Hepatic stellate cell (primary cell): ENCODE data around the gene VWA8.
A peak's percentile ranks its signal among the peaks of the same experiment; 100 is the strongest.
"Not testable (repeated sequence)": the region's sequence is repeated elsewhere in the genome, so short reads cannot be mapped to it uniquely, and the experiment has no call there.

ENCODE experiments used
- DNase-seq: peaks from one replicate; pipeline ENCODE4 v3.0.0; 2011; ENCODE audit warnings: low spot score

The VWA8 gene

GRCh38 chr13:41745496-41745895, 215.4 kb downstream of the VWA8 start:
- not testable (repeated sequence) for DNase-seq

DNA sequence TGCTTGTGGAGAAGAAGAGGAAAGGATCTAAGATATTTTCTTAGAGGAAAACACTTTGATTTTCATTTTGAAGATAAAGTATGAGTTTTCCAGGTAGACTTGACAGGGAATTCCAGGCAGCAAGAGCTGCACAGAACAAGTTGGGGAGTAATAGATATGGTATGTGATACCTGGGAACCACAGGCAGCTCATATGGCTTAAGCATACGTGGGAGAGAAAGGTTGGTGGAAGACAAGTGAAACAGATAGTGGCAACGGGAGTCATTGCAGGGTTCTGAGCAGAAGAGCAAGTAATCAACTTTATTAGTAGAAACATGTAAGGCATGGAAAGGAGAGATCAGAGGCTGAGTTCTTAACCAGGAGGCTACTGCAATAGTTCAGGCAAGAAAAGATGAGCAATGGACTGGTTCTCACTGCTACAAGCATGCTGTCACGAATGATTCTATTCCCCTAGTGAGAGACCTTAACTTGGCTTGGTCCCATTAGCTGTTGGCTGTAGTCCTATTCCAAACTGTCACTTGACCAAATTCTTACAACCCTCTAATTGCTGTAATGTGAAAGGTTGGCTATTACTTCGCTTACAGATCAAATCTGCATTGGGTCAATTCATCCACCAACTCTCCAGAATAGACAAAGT, 217.9 kb downstream of the VWA8 start:
- DNase-seq, result no peak

DNA sequence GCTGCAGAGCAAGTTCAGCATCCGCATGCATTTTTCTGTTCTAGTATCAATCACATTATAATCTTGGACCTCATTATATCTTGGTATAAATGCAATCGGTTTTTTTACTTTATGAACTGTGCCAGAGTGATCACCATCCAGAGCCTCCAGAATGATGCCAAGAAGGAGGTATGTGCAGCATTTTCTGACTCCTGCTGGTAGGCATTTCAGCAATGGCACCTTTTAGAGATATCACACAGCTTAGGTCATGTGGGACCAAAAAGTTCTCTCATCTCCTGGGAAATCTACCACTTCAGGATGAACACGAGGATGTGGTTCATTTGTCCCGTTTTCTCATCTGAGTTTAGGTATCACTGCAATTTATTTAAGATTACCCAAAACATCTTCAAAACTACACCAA, 220.4 kb downstream of the VWA8 start:
- DNase-seq, result no peak

DNA sequence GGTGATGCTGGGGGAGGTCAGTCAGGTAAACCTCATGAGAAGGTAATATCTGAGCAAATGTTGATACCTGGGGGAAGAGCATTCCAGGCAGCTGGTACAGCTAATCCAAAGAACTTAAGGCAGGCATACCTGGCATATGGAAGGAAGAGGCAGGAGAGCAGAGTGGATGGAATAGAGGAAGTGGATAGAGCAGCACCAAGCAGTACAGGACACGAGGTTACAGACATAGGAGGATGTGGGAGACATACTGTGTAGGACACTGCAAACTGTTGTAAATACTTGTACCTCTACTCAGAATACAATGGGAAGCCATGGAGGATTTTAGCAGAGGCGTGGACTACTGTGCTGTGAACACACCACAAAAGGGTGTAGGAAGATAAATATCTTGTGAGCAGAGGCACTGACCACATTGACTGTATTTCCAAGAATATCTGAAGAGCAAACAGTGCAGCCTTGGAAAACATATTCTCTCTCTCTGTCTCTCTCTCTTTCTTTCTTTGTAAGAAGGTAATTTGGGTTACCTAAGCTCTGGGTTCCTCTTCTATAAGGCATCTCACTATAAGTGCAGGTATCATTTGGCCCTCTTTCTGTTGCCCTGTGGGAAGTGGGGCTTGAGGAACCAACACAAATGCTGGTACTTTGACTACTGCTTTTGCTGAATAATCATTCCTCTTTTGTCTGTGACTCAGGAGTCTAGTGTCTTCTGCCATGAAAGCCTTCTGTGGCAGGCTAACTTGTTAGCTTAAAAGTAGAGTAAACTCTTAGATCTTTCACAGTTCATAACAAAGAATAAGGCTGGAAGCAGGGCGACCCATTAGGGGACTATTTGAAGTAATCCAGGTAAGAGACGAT, 238.0 kb downstream of the VWA8 start:
- no peak for DNase-seq

DNA sequence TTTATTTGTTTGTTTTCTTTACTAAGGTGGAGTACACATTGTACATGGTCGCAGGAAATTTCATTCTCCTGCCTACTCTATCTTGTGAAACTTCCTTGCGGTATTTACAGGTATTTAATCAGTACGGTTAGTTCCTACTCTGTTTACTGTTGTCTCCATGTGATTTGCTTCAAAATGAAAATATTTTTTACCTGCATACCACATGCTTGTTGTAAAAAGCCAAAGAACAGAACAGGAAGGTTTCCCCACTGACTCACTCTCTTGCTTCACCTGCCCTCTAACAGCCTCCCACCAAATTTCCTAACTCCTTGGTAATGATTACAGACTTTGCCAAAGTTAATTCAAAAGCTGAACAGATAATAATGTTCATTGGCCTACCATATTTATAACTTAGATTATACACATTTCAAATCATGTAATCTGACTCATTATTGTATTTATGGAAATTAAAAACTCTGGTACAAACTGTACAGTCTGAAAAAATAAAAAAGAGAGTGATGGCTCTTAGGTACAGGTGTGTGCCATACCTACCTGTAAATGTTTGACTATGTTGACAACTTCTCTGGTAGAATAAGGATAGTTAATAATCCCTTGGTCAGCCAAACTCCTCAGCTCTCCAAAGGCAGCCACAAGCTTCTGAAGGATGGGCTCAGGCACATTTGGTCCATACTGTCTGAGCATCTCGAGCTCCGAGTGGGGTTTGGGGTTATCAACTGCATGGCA, 239.9 kb downstream of the VWA8 start:
- DNase-seq, result no peak

- no peak for DNase-seq
Measured at GRCh38 chr13:41716236-41716635, 244.7 kb downstream of the VWA8 start.

GRCh38 chr13:41713405-41713804, 247.5 kb downstream of the VWA8 start:
- no peak for DNase-seq

GRCh38 chr13:41710771-41711170, 250.1 kb downstream of the VWA8 start:
- DNase-seq, result no peak

DNA sequence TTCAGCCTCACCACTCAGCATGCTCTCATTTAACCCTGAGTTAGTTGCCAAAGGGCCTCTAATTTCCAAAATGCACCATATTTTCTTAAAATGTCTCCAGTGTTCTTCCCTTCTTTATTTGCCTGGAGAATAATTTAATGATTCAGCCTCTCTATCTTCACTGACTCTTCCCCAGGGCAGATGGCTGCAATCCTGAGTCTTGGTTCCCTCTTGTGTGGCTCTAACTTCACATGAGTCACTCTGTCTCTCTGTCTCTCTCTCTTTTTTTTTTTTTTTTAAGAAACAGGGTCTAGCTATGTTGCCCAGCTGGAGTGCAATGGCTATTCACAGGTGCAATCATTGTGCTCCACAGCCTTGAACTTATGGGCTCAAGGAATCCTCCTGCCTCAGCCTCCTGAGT, 251.4 kb downstream of the VWA8 start:
- no peak for DNase-seq

- no peak for DNase-seq
Measured at GRCh38 chr13:41708713-41709112, 252.2 kb downstream of the VWA8 start.

- no peak for DNase-seq
Measured at GRCh38 chr13:41707194-41707821, 253.6 kb downstream of the VWA8 start.

- no peak for DNase-seq
Measured at GRCh38 chr13:41706152-41706551, 254.8 kb downstream of the VWA8 start.

- DNase-seq, result no peak
Measured at GRCh38 chr13:41702540-41702939, 258.4 kb downstream of the VWA8 start.

DNA sequence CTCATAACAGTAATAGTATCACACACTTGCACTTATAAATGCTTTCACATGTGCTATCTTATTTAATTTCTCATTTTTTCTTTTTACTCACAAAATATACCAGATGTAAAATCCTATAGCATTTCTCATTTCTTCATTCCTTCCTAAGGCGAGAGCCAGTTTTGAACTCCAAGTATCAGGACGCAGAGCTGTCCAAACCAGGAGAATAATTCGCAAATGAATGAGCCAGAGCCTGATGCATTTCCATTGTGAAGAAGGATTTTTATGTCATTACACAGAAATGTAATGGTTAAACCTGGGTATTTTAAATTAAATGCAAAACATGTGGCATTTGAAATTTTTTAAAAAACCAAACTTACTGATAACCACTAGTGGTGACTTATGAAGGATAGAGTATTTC, 259.2 kb downstream of the VWA8 start:
- no peak for DNase-seq

DNA sequence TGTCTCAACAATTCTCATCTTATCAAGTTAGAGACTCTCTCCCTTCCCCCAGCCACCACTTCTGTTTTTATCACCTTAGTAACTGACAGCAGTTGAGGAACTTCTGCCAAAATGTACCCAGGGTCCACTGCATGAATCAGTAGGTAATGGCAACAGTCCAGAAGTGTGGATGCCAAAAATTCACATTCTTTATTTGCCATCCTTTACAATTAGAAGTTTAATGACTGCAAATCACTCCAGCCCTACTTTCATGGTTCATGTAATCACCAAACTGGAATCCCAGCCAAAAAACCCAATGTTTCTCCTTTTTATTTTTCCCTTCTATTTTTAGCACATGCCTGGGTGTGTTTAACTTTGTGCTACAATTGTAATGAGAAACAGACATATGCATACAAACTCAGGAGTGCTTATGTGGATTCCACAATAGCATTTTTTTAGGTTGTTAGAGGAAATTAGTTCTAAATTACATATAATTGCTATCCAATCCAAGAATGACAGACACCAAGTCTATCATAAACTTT, 260.1 kb downstream of the VWA8 start:
- peak; percentile 26 for DNase-seq

DNA sequence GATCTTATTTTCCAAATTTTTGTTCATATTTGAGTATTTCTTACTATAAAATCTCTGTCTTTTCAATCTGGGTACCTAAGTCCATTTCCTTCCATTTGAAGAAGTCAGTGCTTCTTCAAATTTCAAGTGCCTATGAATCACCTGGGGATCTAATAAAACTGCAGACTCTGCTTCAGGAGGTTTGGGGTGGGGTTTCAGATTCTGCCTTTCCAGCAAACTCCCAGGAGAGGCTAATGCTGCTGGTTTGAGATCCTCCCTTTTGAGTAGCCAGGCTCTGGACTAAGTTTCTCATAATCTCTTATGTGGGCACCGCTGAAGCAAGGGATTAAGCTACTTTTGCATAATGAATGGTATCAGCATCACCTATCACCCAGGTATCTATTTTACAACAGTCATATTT, 261.1 kb downstream of the VWA8 start:
- no peak for DNase-seq

GRCh38 chr13:41697578-41697977, 263.3 kb downstream of the VWA8 start:
- DNase-seq, result no peak

DNA sequence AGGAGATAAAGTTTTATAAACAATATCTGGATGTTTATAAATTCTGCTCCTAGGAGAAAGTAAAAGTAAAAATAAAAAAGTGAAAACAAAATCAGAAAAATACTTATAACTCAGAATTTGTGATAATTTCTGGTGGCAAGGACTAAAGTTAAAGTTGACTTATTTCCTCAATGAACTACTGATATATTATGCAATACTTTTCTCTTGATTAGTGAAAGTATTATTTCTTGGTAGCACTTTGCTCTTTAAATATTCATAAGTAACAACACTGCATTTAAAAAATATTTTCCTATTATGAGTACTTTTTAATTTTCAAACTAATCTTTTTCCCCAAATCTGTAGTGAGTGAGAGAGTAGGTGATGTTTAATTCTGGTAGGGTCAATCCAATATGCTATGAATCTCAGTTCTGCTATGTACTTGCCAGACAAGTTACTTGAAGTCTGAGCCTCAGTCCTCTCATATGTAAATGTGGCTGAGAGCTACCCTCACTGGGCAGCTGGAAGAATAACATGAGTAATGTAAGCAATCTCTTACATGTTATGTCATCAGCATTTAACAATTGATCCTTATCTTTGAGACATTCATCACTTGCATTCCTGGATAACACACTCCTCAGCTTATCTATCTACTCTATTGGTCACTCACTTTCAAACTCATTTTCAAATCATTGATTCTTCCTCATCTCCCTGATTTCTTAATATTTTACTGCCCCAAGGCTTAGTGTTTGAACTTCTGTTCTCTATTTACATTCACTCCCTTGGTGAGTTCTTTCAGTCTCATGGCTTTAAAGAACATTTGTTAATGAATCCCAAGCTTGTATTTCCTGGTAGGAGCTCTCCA, 264.5 kb downstream of the VWA8 start:
- DNase-seq, result peak; percentile 17

DNA sequence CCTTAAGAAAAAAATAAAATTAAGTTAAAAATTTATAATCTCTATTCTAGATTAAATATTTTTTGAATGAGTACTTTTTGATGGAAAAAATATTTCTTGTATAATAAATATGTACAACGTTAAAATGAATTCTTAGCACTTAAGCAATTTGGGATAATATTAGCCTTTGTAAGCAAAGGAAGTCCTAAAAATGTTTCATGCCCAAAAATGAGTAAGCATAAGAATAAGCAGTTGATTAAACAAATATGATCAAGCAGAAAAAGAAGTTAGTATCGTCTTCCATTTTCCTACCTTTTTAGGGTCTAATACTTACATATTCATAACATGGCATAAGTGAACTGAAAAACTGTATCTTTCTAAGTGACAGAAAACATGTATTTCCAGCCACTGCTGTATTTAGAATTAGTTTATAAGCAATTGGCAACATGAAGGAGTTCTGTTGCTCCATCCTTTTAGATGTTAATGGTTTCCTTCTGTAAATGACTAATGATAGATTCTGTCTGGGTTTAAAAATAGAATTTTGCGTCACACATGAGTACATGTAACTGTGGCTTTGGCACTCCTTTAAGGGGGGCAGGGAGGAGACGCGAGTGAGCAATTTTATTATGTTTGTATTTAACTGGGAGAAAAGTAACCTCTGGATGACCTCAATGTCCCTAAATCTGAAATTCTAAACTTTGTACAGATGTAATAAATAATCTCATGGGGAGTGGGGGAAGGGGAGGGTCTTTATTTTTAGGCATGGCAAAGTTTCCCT, 266.2 kb downstream of the VWA8 start:
- peak; percentile 40 for DNase-seq

- DNase-seq, result no peak
Measured at GRCh38 chr13:41693434-41693833, 267.5 kb downstream of the VWA8 start.

DNA sequence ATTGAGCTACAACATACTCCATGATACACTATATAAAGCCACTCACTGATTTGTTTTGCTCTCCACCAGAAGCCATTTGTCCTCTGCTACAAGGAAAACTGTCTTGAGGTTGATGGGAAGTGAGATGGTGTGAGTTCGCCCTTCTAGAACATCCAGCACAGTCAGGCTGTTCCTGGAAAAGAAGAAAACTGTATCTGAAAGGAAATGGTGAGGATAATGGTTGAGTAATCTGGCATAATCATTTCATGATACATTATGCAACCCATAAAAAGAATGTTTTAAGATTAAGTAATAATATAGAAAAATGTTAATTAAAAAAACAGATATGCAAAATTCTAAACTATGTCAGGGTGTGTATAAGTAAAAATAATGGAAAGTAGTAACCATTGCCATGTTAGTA, 269.6 kb downstream of the VWA8 start:
- no peak for DNase-seq
